Thyroid gland (tissue), 4 donors: ENCODE data around the gene DHTKD1.

Experiments
- POLR2A ChIP-seq, 2 donors: fragments of 450-650 bp; IDR thresholded peaks; one replicate each; pipeline ENCODE4 v1.6.1; 2017; ENCODE audit warnings: antibody characterized with exemption in 2 of 2, mild to moderate bottlenecking in 2 of 2, moderate library complexity in 1 of 2
- TF ChIP-seq, protein P1 (sequence below), 6 experiments: fragments of 200-600 bp in 3 of 6; fragments of 450-650 bp in 3 of 6; sonication (generic) in 3 of 6; IDR thresholded peaks; one replicate each; pipeline ENCODE4 v1.5.1; 2016 to 2019; ENCODE audit warnings: antibody characterized with exemption in 6 of 6, mild to moderate bottlenecking in 2 of 6, inconsistent platforms in 1 of 6, moderate library complexity in 1 of 6

DNA sequence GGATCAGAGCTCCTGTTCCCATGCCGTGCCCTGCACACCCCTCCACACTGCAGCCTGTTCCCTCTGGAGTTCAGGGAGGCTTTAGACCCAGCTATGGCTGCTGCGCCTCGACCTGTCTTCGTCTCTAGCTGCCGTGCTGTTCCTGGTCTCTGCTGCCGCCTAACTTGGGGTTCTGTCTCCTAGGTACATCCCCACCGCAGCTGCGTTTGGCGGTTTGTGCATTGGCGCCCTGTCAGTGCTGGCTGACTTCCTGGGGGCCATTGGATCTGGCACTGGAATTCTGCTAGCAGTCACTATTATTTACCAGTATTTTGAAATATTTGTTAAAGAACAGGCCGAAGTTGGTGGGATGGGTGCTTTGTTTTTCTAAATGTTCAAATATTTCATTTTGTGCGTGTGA is 95.3 kb downstream of the DHTKD1 start:
- TF ChIP-seq, protein P1, sequence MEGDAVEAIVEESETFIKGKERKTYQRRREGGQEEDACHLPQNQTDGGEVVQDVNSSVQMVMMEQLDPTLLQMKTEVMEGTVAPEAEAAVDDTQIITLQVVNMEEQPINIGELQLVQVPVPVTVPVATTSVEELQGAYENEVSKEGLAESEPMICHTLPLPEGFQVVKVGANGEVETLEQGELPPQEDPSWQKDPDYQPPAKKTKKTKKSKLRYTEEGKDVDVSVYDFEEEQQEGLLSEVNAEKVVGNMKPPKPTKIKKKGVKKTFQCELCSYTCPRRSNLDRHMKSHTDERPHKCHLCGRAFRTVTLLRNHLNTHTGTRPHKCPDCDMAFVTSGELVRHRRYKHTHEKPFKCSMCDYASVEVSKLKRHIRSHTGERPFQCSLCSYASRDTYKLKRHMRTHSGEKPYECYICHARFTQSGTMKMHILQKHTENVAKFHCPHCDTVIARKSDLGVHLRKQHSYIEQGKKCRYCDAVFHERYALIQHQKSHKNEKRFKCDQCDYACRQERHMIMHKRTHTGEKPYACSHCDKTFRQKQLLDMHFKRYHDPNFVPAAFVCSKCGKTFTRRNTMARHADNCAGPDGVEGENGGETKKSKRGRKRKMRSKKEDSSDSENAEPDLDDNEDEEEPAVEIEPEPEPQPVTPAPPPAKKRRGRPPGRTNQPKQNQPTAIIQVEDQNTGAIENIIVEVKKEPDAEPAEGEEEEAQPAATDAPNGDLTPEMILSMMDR (IDR thresholded peaks at IDR 0.05): no peak
- TF ChIP-seq POLR2A (IDR thresholded peaks at IDR 0.05): no peak
